Activated T-cell treated with anti-CD3 and anti-CD28 coated beads for 48 hours (primary cell): Measurements from ENCODE around the gene VCL.
"Not testable (repeated sequence)": the region's sequence is repeated elsewhere in the genome, so short reads cannot be mapped to it uniquely, and the experiment has no call there.

Experiments used
- DNase-seq: peaks from one replicate; pipeline ENCODE4 v3.0.0-alpha.2; 2020; ENCODE audit warnings: low read depth

VCL gene

DNA sequence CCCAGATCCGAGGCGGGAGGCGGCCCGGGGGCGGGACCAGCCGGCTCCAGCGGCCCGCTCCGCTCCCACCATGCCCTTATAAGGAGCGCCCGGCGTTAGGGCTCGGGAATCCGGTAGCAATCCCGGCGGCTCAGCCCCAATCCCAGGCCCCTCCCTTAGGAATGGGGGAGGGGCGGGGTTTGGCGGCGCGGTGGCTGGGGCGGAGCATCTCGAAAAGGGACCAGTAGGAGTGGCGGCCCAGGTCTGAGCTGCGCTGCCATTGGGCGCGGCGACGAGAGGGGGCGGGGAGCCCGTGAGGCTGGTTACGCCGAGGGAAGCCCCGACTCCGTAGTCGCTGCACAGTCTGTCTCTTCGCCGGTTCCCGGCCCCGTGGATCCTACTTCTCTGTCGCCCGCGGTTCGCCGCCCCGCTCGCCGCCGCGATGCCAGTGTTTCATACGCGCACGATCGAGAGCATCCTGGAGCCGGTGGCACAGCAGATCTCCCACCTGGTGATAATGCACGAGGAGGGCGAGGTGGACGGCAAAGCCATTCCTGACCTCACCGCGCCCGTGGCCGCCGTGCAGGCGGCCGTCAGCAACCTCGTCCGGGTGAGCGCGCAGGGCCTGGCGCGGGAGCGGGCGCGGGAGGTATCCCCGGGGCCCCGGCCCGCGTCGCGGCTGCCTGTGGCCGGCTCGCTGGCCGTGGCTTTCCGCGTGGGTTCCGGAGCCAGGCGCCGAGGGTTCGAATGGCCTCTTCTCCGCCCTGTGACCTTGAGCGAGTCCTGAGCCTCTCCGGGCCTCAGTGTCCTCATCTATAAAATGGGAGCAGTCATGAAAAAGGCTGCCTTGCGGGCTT lies at the start of gene VCL:
VCL (plus strand) TSS at position 330 of the 836 bp plus-strand sequence; CDS start at position 422, 92 bp downstream.
- peak; percentile 95 for DNase-seq

DNA sequence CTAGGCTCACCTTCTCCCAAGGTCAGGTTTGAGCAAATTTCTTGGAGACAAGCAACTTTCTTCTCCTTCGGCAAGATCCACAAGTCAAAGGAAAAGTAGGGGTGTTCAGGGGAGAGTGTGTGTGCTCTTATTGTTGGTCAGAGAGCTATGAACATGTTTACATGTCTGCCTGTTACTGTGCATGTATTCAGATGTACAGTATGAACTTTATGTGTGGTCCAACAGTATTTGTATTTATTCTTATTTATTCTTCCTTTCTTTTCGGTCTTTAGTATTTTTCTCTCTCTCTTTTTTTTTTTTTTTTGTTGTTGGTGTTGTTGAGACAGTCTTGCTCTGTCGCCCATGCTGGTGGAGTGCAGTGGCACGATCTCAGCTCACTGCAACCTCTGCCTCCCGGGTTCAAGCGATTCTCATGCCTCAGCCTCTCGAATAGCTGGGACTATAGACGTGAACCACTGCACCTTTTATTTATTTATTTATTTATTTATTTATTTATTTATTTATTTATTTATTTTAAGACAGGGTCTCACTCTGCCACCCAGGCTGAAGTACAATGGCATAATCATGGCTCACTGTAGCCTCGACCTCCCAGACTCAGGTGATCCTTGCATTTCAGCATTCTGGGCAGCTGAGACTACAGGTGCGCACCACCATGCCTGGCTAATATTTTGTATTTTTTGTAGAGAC lies 48.8 kb upstream of the VCL start:
- no peak for DNase-seq

DNA sequence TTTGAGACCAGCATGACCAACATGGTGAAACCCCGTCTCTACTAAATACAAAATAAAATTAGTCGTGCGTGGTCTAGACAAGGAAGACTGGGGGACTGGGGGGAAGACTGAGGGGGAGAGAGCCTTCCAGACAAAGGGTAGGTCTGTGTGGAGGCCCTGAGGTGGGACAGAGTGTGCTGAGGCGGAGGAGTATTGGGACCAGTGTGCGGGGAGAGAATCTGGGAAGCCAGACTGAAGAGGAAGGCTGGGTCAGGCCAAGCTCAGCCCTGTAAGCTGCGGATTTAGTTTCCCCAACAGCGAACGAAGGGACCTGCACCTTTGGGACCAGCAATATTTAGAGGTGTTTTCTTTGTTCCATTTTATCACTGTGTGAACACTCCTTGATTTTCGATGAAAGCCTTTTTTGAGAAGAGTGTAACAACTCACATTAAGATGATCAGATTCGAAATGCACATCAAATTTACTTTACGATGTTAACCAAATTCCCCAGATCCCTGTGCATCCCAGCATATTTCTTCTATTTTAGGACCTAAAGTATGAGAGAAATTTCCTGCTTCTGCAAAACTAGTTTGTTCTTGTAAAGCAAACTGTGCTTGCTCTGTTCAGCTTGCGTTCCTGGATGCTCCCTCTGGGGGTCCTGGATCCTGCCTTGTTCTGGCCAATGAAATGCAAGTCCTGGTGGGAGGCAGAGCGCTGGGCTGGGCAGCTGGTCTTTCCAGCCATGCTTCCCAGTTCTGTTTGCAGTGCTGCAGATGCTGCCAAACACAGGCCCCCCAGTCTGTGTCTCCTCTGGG lies 47.6 kb upstream of the VCL start:
- DNase-seq = no peak

DNA sequence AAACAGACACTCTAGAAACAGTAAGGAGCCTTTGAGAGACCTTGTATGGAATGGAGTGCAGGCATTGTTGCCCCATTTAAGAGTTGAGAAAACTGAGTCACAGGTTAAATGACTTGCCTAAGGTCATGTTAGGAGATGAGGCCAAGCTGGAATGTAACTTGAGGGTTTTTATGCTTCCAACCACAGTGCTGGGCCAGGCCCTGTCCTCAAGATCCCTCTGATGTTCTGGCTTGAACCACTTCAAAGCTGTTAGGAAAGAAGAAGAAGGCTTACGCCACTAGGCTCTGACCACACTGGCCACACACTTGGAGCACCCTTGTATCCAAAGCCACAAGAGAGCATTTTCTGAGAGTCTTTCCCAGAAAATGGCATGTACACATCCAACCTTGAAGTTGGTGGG lies 44.3 kb upstream of the VCL start:
- DNase-seq = no peak

DNA sequence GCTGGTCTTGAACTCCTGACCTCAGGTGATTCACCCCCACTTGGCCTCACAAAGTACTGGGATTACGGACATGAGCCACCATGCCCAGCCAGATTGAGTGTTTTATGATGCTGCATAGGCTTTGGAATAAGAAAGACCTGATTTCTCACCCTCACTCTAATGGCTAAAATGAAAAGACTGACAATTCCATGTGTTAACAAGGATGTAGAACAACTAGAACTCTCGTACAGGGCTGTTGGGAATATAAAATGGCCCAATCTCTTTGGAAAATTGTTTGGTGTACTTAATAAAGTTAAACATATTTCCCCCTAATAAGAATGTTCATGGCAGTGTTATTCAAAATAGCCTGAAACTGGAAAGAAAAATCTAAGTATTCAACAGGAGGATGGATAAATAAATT lies 43.2 kb upstream of the VCL start:
- no peak for DNase-seq

DNA sequence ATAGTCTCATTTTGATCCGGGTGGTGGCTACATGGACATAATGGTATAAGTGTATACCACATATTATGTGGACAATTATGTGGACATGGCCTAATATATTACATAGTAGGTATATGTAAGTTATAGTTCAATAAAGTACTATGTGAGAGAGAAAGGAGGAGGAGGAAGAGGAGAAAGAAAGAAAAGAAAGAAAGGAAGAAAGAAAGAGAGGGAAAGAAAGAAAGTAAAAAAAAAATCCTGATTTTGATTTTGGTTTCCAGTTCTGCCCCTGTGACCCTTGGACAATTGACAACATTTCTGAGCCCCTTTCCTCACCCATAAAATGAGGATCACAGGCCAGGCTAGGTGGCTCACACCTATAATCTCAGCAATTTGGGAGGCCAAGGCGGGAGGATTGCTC lies 42.2 kb upstream of the VCL start:
- no peak for DNase-seq

DNA sequence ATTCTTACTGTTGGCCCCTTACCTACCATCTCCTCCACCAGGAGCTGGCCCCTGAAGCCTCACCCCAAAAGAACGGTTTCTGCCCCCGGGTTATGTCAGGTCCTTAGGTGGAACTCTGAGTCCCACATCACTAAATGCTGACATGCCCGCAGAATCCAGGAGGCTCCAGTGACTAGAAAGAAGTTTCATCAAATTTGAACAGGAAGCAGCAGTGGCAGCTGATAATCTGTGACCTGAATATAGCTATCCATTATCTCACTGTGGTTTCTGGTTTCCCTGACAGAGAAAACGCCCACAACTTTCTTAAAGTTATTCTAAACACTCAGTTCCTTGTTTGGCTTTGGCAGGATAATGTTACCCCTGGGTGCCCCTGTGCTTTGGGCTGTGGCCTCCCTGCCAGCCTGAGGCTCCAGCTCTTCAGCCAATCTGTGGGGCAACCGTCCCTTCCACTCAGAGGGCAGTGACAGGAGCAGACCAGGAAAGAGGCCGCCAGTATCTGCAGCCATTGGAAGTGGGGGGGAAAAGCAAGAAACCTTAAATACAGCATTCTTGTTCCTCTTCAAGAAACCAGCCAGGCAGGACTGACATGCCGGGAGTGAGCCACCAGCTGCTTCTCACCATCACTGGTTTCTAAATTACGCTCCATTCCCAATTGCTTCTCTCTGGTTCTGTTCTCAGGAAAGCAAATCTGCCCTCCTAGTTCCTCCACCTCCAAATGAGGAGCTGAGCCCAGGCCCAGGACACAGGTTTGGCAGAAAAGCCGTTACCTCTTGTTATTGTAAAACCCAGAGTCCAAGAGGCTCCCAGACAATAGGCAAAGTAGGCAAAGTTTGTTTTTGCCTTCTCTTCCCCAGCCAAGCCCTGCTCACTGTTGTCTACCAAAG lies 41.2 kb upstream of the VCL start:
- DNase-seq = peak; percentile 4

DNA sequence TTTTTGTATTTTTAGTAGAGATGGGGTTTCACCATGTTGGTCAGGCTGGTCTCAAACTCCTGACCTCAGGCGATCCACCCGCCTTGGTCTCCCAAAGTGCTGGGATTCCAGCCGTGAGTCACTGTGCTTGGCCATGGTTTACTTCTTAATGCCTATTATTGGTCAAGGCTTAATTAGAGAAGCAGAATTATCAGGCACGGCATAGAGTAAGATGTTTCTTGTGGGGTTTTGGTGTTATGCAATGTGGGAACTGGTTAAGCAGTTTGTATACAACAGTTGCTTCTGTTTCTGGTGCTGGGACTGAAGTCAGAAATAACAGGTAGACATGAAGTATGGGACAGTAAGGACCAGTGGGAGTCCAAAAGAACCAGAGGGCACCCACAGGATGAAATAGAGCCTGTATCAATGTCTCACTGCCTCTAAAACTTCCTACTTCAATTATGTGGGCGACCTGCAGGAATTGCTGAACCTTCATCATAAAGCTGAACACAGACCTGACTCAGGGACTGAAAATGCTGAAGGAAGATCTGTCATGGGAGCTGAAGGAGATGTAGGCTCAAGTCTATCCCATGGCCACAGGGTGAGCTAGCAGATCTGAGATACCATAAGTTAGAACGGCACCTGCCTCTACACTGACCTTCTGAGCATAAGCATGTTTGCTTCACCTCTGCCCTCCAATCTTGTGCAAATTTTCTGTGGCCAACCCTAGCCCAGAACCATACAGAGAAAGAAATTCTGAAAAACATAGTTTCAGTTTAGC lies 38.3 kb upstream of the VCL start:
- no peak for DNase-seq

DNA sequence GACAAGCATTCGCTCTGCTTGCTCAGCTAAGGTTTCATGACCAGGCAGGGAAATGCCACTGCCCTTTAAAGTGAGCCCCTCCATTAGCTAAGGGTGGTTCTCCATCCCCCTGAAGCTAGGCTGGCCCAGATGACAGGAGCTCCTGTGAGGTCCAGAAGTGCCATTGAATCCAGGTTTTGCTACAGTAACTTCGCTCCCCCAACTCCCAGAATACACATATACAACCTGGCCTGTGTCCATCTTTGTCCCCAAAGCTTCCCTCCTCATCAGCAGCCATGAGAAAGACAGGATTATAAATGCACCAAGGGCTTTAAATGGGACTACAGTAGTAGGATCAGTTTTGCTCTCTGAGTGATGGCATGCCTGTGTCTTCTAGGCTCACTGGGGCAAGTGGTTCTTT lies 35.5 kb upstream of the VCL start:
- DNase-seq = no peak

DNA sequence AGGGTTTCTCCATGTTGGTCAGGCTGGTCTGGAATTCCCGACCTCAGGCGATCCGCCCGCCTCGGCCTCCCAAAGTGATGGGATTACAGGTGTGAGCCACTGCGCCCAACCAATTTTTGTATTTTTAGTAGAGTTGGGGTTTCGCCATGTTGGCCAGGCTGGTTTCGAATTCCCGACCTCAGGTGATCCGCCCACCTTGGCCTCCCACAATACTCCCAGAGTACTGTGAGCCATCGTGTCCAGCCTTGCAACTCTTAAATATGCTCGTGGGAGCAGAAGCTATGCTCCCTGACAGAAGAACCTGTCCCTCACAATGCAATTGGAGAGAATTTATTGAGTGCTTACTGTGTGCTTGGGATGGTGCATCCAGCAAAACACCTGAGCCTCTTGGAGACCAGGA lies 34.4 kb upstream of the VCL start:
- not testable (repeated sequence) for DNase-seq

DNA sequence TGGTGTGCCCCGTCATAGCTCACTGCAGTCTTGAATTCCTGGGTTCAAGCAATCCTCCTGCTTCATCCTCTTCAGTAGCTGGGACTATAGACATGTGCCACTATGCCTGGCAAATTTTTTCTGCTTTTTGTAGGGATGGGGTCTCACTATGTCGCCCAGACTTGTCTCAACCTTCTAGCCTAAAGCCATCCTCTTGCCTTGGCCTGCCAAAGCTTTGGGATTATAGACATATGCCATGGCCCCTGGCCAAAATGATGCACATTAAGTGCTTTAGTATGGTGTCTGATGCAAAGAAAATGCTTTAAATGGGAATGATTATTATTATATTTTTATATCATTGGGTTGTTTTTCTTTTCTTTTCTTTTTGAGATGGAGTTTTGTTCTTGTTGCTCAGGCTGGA lies 33.2 kb upstream of the VCL start:
- no peak for DNase-seq

DNA sequence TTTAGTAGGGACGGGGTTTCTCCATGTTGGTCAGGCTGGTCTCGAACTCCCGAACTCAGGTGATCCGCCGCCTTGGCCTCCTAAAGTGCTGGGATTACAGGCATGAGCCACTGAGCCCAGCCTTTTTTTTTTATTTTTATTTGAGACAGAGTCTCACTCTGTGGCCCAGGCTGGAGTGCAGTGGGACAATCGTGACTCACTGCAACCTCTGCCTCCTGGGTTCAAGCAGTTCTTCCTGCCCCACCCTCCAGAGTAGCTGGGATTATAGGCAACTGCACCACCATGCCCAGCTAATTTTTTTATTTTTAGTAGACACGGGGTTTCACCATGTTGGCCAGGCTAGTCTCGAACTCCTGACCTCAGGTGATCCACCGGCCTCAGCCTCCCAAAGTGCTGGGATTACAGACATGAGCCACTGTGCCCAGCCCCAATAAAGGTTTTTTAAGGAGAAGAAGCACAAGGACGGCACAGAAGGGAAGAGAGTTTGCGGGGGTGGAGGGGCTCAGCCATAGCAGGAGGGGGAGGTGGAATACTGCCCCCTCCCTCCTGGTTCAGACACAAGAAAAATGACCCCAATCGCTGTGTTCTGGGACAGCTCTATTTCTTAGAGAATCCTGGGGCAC lies 32.5 kb upstream of the VCL start:
- DNase-seq = not testable (repeated sequence)

DNA sequence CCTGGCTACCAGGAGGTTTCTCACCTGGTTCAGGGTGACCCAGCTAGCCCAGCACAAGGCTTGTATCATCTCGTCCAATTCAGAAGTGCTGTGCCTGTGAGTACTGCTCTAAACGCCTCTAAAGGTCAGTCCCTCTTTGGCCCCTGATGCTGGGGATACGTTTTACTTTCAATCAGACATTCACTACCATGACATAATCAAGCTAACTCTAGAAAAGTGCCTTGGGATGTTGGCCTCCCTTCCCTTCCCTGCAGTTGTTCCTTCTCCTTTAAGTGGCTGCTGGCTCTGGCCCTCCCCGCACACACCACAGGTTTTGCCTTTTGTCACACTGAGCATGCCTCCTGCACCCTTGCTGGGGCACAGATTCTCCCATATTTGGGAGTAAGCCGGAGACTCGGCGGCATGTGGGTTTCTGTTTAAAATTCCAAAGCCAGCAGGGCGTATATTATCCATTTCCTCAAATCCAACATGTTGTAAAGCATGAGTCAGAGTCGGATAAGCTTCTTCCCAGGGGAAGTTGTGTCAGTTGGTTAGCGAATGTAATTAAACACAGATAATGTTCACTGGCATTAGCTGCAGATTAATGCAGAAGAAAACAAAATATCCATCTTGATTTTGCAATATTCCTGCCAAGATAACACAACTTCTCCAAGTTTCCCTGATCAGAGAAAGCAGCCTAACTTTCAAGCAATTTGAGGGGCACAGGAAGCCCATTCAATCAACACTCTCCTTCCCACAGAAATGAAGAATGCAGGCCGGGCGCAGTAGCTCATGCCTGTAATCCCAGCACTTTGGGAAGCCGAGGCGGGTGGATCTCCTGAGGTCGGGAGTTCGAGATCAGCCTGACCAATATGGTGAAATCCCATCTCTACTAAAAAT lies 31.8 kb upstream of the VCL start:
- no peak for DNase-seq

DNA sequence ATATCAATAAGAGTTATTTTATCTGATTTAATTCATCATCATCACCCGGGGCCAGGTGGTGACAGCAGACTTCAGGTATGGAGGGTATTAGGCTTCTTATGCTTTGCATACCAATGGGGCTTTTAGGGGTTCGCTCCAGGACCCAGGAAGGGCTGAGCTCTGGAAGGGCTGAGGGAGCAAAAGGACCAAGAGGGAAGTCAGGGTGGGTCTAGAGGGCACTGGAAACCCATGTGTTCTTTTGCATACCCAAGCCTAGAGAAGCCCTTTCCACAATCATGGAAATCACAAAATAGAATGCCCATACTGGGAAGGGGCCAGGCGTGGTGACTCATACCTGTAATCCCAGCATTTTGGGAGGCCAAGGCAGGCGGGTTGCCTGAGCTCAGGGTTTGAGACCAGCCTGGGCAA lies 30.9 kb upstream of the VCL start:
- DNase-seq = no peak

DNA sequence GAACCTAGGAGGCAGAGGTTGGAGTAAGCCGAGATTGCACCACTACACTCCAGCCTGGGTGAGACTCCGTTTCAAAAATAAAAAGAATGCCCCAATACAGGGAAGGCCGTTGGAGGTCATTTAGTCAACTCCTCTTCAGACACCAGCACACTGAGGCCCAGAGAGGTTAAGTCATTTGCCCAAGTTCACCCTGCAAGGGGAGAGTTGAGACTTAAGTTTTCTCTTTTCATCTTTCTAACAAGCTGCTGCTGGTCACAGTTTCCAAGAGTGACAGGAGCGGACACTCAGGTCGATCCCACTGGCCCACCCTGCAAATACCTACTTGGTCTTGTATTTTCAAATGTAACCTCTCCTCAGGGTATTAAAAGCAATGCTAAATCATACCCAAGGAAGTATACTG lies 30.4 kb upstream of the VCL start:
- DNase-seq = no peak

DNA sequence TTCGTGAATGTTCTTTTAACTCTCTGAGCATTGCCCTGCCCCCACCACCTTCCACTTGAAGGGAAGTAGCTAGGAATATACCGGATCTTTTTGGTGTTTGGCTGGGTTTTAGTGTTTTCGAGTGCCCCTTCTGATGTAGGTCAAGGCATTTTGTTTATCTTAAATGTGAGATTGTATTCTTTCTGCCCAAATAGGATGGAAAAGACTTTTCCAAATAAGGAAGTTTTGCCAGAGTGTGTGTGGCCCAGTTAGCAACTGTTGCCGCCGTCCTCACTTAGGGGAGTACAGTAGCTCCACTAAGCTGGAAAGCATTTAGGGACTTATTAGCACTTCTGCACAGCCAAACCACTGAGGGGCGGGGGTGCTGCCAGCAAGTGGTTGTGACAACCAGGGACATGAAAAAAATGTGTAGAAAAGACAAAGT lies 29.8 kb upstream of the VCL start:
- no peak for DNase-seq

DNA sequence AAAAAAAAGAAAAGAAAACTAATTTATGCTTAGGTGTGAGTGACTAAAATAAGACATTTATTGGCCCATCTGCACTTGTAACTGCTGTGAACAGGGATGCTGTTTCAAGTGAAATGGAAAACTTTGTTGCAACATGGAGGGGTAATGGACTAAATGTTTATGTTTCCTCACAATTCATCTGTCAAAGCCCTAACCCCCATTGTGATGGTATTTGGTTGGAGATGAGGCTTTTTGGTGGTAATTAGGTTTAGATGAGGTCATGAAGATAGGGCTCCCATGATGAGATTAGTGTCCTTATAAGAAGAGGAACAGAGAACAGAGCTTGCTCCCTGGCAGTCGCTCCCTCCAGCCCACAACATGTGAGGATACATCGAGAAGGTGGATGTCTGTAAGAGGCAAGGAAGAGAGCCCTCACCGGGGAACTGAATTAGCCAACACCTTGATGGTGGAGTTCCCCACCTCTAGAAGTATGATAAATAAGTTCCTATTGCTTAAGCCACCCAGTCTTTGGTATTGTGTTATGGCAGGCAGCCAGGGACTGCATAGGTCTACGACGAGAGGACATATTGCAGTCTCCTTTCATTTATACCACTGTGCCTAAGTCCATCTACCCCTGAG lies 28.6 kb upstream of the VCL start:
- DNase-seq = no peak

DNA sequence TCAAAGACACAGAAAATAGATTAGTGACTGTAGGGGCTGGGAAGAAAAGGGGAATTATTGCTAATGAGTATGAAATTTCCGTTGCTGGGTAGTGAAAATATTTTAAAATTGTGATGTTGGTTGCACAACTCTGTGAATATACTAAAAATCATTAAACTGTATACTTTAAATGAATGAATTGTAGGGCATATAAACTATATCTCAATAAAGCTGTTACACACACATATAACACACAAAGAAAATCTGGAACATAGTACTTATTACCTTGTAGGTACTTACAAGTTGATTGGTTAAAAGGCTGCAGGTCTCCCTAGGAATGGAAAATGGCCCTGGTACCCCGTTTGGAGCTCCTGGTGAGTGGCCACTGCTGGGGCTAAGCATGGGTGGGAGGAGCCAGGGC lies 27.1 kb upstream of the VCL start:
- DNase-seq = no peak
